Activated B cell treated with CpG ODN at 0.5 μM for 24 hours (primary cell): Measurements from ENCODE around the gene MARK4. TPM values are rescaled to one million over a fixed set of nuclear protein-coding genes. Genes with fewer than 3 reads are reported as not detected.

Source experiments
- ATAC-seq: fragments of 200-7000 bp; cut with Tn5 transposase; one replicate; pipeline ENCODE4 v1.10.0; 2021; ENCODE audit warnings: low read depth, mild to moderate bottlenecking, moderate library complexity
- CTCF ChIA-PET: fragments of 350-600 bp; sonication (Branson Sonifier 250); formaldehyde crosslinking; loops from one replicate; lab custom pipeline; 2021; ENCODE audit warnings: antibody characterized with exemption; lab: Charles Lee
- POLR2A ChIA-PET: fragments of 350-600 bp; sonication (Branson Sonifier 250); formaldehyde crosslinking; loops from one replicate; lab custom pipeline; 2021; ENCODE audit warnings: antibody characterized with exemption; lab: Charles Lee
- DNase-seq: peaks from one replicate; pipeline ENCODE4 v3.0.0; 2022
- H3K27ac Mint-ChIP-seq: one replicate; pipeline ENCODE4 v1.8.0; 2020; ENCODE audit warnings: mixed read lengths
- H3K27me3 Mint-ChIP-seq: one replicate; pipeline ENCODE4 v1.8.0; 2021; ENCODE audit warnings: mixed read lengths
- H3K36me3 Mint-ChIP-seq: one replicate; pipeline ENCODE4 v1.8.0; 2021; ENCODE audit warnings: low read depth, mixed read lengths
- H3K4me1 Mint-ChIP-seq: one replicate; pipeline ENCODE4 v1.8.0; 2021; ENCODE audit warnings: mixed read lengths
- H3K4me3 Mint-ChIP-seq: one replicate; pipeline ENCODE4 v1.8.0; 2020; ENCODE audit warnings: mild to moderate bottlenecking, mixed read lengths
- H3K9me3 Mint-ChIP-seq: one replicate; pipeline ENCODE4 v1.8.0; 2020; ENCODE audit warnings: mixed read lengths
- intact Hi-C: fragments of 100-400 bp; cut with micrococcal nuclease; formaldehyde crosslinking; loops from one replicate; pipeline ENCODE4 v1.15.1; 2024
- total RNA-seq: library from RNA; stranded (reverse); gene quantifications from 2 replicates; pipeline ENCODE4 v1.2.3, GENCODE V29; 2022
- TF ChIP-seq, protein P1 (sequence below): fragments of 200-600 bp; IDR thresholded peaks from one replicate; pipeline ENCODE4 v1.8.0; 2022; ENCODE audit warnings: antibody characterized with exemption, mild to moderate bottlenecking

Gene MARK4
- total RNA-seq, 1 donor from 2014 or later = 26.0 TPM

DNA sequence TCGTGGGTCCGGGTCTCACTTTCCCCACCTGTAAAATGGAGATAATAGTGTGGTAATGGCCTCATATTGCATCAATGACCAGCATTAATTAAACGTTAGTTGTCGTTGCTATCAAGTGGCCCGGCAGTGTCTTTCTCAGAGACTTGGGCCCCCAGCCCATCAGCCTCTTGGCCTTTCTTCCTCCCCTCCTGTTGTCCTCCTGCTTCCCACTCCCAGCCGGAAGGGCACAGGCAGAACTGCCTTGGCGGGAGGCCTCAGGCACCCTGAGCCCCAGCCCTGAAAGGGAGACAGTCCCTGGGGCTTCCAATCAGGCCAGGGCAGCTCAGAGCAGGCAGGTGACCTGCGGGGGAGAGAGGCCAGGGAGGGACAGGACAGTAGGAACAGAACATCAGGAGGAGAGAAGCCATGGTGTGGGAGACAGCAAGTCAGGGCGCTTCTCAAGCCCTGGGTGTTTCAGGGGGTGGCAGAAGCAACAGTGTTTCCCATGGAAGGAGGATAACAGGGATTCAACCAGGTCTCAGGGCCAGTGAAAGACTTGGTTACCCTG is 4.6 kb downstream of the MARK4 start:
- no peak overlapping the region for H3K4me3 Mint-ChIP-seq
- TF ChIP-seq, protein P1, sequence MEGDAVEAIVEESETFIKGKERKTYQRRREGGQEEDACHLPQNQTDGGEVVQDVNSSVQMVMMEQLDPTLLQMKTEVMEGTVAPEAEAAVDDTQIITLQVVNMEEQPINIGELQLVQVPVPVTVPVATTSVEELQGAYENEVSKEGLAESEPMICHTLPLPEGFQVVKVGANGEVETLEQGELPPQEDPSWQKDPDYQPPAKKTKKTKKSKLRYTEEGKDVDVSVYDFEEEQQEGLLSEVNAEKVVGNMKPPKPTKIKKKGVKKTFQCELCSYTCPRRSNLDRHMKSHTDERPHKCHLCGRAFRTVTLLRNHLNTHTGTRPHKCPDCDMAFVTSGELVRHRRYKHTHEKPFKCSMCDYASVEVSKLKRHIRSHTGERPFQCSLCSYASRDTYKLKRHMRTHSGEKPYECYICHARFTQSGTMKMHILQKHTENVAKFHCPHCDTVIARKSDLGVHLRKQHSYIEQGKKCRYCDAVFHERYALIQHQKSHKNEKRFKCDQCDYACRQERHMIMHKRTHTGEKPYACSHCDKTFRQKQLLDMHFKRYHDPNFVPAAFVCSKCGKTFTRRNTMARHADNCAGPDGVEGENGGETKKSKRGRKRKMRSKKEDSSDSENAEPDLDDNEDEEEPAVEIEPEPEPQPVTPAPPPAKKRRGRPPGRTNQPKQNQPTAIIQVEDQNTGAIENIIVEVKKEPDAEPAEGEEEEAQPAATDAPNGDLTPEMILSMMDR = no peak
- POLR2A ChIA-PET = no interaction called here
- H3K9me3 Mint-ChIP-seq = no peaks in the 10 kb centered on the region
- no peak for ATAC-seq
- no peak overlapping the region for H3K27ac Mint-ChIP-seq
- DNase-seq = no peak
- CTCF ChIA-PET = no interaction called here
- peaks cover 32% of the 10 kb centered on the region for H3K4me1 Mint-ChIP-seq
- no peaks in the 10 kb centered on the region for H3K27me3 Mint-ChIP-seq
- intact Hi-C loops = loop anchor here (10.0 kb wide), 1 partner anchor 149 kb away; the partner anchor contains the start of genes POLR1G and PPP1R13L
- H3K36me3 Mint-ChIP-seq = peaks cover 6% of the 10 kb centered on the region

DNA sequence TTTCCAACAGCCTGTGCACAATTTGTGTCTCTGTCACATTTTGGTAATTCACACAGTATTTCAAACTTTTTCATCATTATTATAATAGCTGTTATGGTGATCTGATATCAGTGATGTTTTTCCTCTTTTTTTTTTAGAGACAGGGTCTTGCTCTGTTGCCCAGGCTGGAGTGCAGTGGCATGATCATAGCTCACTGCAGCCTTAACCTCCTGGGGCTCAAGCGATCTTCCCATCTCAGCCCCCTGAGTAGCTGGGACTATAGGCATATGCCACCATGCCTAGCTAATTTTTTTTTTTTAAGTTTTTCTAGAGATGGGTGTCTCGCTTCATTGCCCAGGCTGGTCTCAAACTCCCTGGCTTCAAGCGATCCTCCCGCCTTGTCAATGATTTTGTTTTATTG is 5.8 kb downstream of the MARK4 start:
- TF ChIP-seq, protein P1 = no peak
- Mint-ChIP-seq H3K4me1 (peaks cover 30% of the 10 kb centered on the region), H3K27ac (no peak overlapping the region), H3K27me3 (no peaks in the 10 kb centered on the region), H3K9me3 (no peaks in the 10 kb centered on the region), H3K36me3 (peaks cover 9% of the 10 kb centered on the region), H3K4me3 (no peak overlapping the region)
- ChIA-PET CTCF (no interaction called here), POLR2A (no interaction called here)
- DNase-seq (no peak), ATAC-seq (no peak)
- intact Hi-C loops = loop anchor here (10.0 kb wide), 1 partner anchor 148 kb away; the partner anchor contains the start of genes POLR1G and PPP1R13L

DNA sequence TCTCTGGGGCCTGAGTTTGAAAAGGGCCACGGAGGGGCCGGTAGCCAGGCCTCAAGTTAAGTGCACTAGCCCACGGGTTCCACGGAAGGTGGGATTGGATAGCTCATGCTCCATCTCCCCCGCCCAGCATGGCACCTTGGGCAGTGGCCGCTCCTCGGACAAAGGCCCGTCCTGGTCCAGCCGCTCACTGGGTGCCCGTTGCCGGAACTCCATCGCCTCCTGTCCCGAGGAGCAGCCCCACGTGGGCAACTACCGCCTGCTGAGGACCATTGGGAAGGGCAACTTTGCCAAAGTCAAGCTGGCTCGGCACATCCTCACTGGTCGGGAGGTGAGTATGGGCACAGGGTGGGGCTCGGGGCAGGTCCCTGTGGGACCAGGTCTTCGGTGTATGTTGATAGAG is 7.8 kb downstream of the MARK4 start:
- H3K27ac Mint-ChIP-seq = no peak overlapping the region
- ChIA-PET POLR2A (no interaction called here), CTCF (no interaction called here)
- H3K4me1 Mint-ChIP-seq = peaks cover 11% of the 10 kb centered on the region
- TF ChIP-seq, protein P1 = no peak
- intact Hi-C loops = loop anchor here (10.0 kb wide), 1 partner anchor 146 kb away; the partner anchor contains the start of genes POLR1G and PPP1R13L
- no peak for ATAC-seq
- no peaks in the 10 kb centered on the region for H3K27me3 Mint-ChIP-seq
- H3K9me3 Mint-ChIP-seq = no peaks in the 10 kb centered on the region
- peaks cover 9% of the 10 kb centered on the region for H3K36me3 Mint-ChIP-seq
- no peak overlapping the region for H3K4me3 Mint-ChIP-seq
- DNase-seq = no peak

DNA sequence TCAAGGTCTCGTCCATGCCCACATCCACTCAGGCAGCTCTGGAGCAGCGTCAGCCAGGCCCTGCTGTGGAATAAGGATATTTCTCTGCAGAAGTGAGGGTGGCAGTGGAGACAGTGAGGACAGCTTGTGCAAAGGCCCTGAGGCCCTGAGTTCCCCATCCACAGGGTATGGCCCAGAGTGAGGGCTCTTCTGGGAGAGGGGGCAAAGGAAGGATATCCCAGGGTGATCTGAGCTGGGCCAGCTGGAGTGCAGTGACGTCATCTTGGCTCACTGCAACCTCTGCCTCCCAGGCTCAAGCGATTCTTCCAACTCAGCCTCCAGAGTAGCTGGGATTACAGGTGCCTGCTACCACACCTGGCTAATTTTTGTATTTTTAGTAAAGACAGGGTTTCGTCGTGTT is 11.5 kb downstream of the MARK4 start:
- TF ChIP-seq, protein P1 = no peak
- H3K36me3 Mint-ChIP-seq = peaks cover 19% of the 10 kb centered on the region
- intact Hi-C loops = no loop called here
- H3K27ac Mint-ChIP-seq = no peak overlapping the region
- H3K4me1 Mint-ChIP-seq = no peaks in the 10 kb centered on the region
- DNase-seq (no peak), ATAC-seq (no peak)
- H3K4me3 Mint-ChIP-seq = no peak overlapping the region
- POLR2A ChIA-PET = no interaction called here
- H3K27me3 Mint-ChIP-seq = no peaks in the 10 kb centered on the region
- CTCF ChIA-PET = no interaction called here
- H3K9me3 Mint-ChIP-seq = no peaks in the 10 kb centered on the region

DNA sequence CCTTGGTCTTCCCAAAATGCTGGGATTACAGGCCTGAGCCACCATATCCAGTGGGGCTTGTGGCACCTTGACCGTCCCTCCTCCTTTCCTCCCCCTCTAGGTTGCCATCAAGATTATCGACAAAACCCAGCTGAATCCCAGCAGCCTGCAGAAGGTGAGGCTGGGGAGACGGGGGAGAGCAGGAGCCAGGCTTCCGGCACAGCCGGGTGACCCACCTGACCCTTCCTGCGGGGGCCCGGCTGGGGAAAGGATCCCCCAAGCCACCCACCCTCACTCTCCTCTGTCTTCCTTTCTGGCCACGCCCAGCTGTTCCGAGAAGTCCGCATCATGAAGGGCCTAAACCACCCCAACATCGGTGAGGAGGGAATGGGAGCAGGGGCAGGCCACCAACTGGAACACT is 11.9 kb downstream of the MARK4 start:
- TF ChIP-seq, protein P1 = no peak
- POLR2A ChIA-PET = no interaction called here

More for the DNA sequence above, 11.9 kb downstream of the MARK4 start:
- Mint-ChIP-seq H3K4me1 (no peaks in the 10 kb centered on the region), H3K27ac (no peak overlapping the region), H3K36me3 (peaks cover 19% of the 10 kb centered on the region), H3K9me3 (no peaks in the 10 kb centered on the region), H3K4me3 (no peak overlapping the region), H3K27me3 (no peaks in the 10 kb centered on the region)
- ATAC-seq = no peak
- DNase-seq = no peak
- CTCF ChIA-PET = no interaction called here
- intact Hi-C loops = no loop called here
